ENCODE results near the gene SLC6A7.

DNA sequence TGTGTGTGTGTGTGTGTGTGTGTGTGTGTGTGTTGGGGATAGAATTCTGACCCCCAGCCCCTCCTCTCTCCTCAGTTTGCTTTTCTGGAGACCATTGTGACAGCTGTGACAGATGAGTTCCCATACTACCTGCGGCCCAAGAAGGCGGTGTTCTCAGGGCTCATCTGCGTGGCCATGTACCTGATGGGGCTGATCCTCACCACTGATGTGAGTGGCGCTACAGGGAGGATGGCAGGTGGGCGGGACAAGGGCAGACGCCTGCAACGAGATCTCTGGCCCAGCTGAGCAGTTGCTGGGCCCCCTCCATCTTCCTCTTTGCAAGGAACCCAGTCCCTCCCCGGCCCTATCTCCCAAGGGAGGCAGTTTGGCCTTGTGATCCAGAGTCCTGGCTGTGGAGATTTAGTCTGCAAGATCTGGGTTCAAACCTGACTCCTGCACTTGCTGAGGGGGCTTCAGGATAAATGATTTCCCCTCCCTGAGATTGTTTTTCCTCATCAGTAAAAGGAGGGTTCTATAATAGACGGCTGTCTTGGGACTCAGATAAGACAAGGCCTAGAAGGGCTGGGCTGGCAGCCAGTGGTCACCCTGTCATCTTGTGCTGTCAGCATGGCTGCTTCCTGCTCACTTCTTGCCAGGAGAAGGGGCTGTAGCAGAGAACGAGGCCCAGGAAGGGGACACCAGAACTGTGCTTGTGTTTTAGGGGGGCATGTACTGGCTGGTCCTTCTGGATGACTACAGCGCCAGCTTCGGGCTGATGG lies 14.1 kb downstream of the SLC6A7 start:
- TF ChIP-seq, protein P1, sequence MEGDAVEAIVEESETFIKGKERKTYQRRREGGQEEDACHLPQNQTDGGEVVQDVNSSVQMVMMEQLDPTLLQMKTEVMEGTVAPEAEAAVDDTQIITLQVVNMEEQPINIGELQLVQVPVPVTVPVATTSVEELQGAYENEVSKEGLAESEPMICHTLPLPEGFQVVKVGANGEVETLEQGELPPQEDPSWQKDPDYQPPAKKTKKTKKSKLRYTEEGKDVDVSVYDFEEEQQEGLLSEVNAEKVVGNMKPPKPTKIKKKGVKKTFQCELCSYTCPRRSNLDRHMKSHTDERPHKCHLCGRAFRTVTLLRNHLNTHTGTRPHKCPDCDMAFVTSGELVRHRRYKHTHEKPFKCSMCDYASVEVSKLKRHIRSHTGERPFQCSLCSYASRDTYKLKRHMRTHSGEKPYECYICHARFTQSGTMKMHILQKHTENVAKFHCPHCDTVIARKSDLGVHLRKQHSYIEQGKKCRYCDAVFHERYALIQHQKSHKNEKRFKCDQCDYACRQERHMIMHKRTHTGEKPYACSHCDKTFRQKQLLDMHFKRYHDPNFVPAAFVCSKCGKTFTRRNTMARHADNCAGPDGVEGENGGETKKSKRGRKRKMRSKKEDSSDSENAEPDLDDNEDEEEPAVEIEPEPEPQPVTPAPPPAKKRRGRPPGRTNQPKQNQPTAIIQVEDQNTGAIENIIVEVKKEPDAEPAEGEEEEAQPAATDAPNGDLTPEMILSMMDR (IDR thresholded peaks at IDR 0.05): no peak
- TF ChIP-seq POLR2A (IDR thresholded peaks at IDR 0.05): no peak
- TF ChIP-seq EP300 (IDR thresholded peaks at IDR 0.05): no peak

Data from upper lobe of left lung (tissue), 4 donors.